Measurements from ENCODE around the gene STKLD1. TPM values are rescaled to one million over a fixed set of nuclear protein-coding genes. Genes with fewer than 3 reads are reported as not detected.

Gene STKLD1
- total RNA-seq, 1 experiment from 2014 or later = 3.4 TPM

DNA sequence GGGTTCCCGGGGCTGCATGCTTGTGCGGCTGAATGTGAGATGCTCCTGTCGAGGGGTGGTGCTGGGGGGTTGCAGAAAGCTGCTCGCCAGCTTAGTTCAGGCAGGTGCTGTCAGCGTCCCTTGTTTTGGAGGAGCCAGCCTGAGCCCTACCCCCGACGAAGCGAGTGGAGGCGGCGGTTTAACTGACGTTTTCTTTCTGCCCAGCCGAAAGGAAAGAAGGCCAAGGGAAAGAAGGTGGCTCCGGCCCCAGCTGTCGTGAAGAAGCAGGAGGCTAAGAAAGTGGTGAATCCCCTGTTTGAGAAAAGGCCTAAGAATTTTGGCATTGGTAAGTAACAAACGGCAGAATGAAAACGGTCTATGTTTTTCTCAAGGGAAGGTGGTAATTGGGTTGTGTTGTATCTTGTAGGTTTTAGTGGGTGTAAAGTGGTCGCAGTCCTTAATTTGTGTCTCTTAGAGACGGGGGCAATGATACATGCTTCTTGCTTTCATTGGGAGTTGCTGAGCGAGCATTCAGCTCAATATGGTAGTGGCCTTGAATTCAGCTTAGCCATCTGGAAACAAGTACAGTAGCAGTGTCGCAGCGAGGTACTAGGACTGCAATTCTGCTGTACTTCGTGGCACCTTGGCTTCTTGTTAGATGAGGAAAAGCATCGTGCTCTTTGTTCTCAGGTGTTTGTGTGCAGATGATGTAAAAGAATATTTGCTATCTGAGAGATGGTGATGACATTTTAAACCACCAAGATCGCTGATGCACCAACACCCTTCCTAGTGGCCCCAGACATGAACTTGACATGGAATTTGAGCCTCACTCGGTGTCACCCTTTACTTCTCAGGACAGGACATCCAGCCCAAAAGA lies 27.2 kb upstream of the STKLD1 start:
- POLR2A ChIA-PET = interaction anchor here (1.2 to 1.7 kb wide), 4 partner anchors 8 to 161 kb away, joined by 6 to 19 read pairs (median 14); partner anchors contain the start of genes CACFD1, SURF1 and SURF2
- peaks cover 83% of the 10 kb centered on the region for H3K36me3 Mint-ChIP-seq (ENCODE audit: insufficient read depth, unreplicated experiment)

DNA sequence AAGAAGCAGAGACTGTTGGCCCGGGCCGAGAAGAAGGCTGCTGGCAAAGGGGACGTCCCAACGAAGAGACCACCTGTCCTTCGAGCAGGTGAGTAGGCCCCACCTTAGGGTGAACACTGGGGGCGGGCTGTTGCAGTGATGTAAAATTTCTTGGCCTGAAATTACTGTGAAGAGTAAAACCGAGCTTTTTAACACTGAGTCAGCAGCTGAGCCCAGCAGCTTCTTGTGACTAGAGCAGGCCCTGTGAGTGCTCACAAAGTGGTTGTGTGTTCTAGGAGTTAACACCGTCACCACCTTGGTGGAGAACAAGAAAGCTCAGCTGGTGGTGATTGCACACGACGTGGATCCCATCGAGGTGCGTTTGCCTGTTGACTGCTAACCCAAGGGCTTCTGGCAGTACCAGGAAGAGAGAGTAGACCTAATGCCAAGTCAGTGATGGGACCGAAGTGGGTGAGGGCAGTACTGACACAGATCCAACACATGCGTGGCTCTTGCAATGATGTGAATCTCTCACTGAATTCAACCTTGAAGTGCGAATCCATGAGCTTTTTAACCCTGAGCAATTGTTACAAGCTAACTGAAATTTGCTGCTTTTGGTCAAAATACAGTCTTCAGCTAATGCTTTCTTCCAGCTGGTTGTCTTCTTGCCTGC lies 26.1 kb upstream of the STKLD1 start:
- CTCF ChIA-PET = interaction anchor here (0.5 kb wide), 1 partner anchor 110 kb away, joined by 4 read pairs; the partner anchor contains the start of gene CACFD1
- peaks cover 20% of the 10 kb centered on the region for H3K36me3 ChIP-seq (ENCODE audit: control insufficient read depth, insufficient read depth, low read length)

More for the DNA sequence above, 27.2 kb upstream of the STKLD1 start:
- H3K9me3 Mint-ChIP-seq (ENCODE audit: unreplicated experiment) = no peaks in the 10 kb centered on the region
- Histone ChIP-seq H3K36me3 (ENCODE audit: control insufficient read depth, insufficient read depth, low read length) (peaks cover 20% of the 10 kb centered on the region), H3K4me1 (peaks cover 10% of the 10 kb centered on the region), H3K4me3 (ENCODE audit: low read depth, low read length) (peak overlapping the region; percentile 85), H3K27me3 (replicated peaks; ENCODE audit: control insufficient read depth, insufficient read depth, low read length) (no peaks in the 10 kb centered on the region), H3K9me3 (no peaks in the 10 kb centered on the region)
- peaks cover 13% of the 10 kb centered on the region for H3K4me1 Mint-ChIP-seq (ENCODE audit: low read depth, unreplicated experiment)
- intact Hi-C loops (cut with micrococcal nuclease; ENCODE audit: unreplicated experiment) = no loop called here
- no peak for DNase-seq
- TF ChIP-seq, protein P1, sequence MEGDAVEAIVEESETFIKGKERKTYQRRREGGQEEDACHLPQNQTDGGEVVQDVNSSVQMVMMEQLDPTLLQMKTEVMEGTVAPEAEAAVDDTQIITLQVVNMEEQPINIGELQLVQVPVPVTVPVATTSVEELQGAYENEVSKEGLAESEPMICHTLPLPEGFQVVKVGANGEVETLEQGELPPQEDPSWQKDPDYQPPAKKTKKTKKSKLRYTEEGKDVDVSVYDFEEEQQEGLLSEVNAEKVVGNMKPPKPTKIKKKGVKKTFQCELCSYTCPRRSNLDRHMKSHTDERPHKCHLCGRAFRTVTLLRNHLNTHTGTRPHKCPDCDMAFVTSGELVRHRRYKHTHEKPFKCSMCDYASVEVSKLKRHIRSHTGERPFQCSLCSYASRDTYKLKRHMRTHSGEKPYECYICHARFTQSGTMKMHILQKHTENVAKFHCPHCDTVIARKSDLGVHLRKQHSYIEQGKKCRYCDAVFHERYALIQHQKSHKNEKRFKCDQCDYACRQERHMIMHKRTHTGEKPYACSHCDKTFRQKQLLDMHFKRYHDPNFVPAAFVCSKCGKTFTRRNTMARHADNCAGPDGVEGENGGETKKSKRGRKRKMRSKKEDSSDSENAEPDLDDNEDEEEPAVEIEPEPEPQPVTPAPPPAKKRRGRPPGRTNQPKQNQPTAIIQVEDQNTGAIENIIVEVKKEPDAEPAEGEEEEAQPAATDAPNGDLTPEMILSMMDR (IDR thresholded peaks at IDR 0.05; ENCODE audit: insufficient read depth in 1 of 2, low read depth in 1 of 2, low read length in 1 of 2, severe bottlenecking in 1 of 2, unreplicated experiment in 1 of 2) = no peak
- peak overlapping the region; percentile 90 for H3K4me3 Mint-ChIP-seq (ENCODE audit: unreplicated experiment)
- peak overlapping the region; percentile 98 for H3K27ac Mint-ChIP-seq (ENCODE audit: unreplicated experiment)
- BruUV-seq (replicated peaks) = TSS peak; percentile 68
- H3K27me3 Mint-ChIP-seq (ENCODE audit: insufficient read depth, unreplicated experiment) = no peaks in the 10 kb centered on the region
- CTCF ChIA-PET = interaction anchor here (0.8 to 1.1 kb wide), 5 partner anchors 8 to 163 kb away, joined by 3 to 9 read pairs (median 7); partner anchors contain the start of genes CACFD1, SLC2A6, SURF1 and SURF2

GRCh38 chr9:133351526-133351907 lies 24.6 kb upstream of the STKLD1 start:
- Histone ChIP-seq H3K4me1 (peaks cover 12% of the 10 kb centered on the region), H3K9me3 (no peaks in the 10 kb centered on the region), H3K36me3 (ENCODE audit: control insufficient read depth, insufficient read depth, low read length) (peaks cover 16% of the 10 kb centered on the region), H3K4me3 (ENCODE audit: low read depth, low read length) (no peak overlapping the region), H3K27me3 (replicated peaks; ENCODE audit: control insufficient read depth, insufficient read depth, low read length) (no peaks in the 10 kb centered on the region)
- CTCF ChIA-PET = no interaction called here
- TF ChIP-seq, protein P1 (IDR thresholded peaks at IDR 0.05; ENCODE audit: insufficient read depth in 1 of 2, low read depth in 1 of 2, low read length in 1 of 2, severe bottlenecking in 1 of 2, unreplicated experiment in 1 of 2) = no peak
- no TSS peak for BruUV-seq (replicated peaks)
- DNase-seq = no peak
- Mint-ChIP-seq H3K27ac (ENCODE audit: unreplicated experiment) (no peak overlapping the region), H3K4me3 (ENCODE audit: unreplicated experiment) (no peak overlapping the region), H3K27me3 (ENCODE audit: insufficient read depth, unreplicated experiment) (no peaks in the 10 kb centered on the region), H3K9me3 (ENCODE audit: unreplicated experiment) (no peaks in the 10 kb centered on the region), H3K4me1 (ENCODE audit: low read depth, unreplicated experiment) (peaks cover 8% of the 10 kb centered on the region), H3K36me3 (ENCODE audit: insufficient read depth, unreplicated experiment) (peaks cover 90% of the 10 kb centered on the region)
- intact Hi-C loops (cut with micrococcal nuclease; ENCODE audit: unreplicated experiment) = no loop called here
- POLR2A ChIA-PET = interaction anchor here (0.6 to 1.1 kb wide), 2 partner anchors 14 to 706 kb away, joined by 4 to 5 read pairs; no protein-coding TSS in a partner anchor

More for the DNA sequence above, 26.1 kb upstream of the STKLD1 start:
- Histone ChIP-seq H3K4me1 (peaks cover 12% of the 10 kb centered on the region), H3K9me3 (no peaks in the 10 kb centered on the region), H3K27me3 (replicated peaks; ENCODE audit: control insufficient read depth, insufficient read depth, low read length) (no peaks in the 10 kb centered on the region), H3K4me3 (ENCODE audit: low read depth, low read length) (no peak overlapping the region)
- intact Hi-C loops (cut with micrococcal nuclease; ENCODE audit: unreplicated experiment) = no loop called here
- Mint-ChIP-seq H3K27ac (ENCODE audit: unreplicated experiment) (no peak overlapping the region), H3K4me3 (ENCODE audit: unreplicated experiment) (peak overlapping the region; percentile 90), H3K36me3 (ENCODE audit: insufficient read depth, unreplicated experiment) (peaks cover 89% of the 10 kb centered on the region), H3K4me1 (ENCODE audit: low read depth, unreplicated experiment) (peaks cover 13% of the 10 kb centered on the region), H3K9me3 (ENCODE audit: unreplicated experiment) (no peaks in the 10 kb centered on the region), H3K27me3 (ENCODE audit: insufficient read depth, unreplicated experiment) (no peaks in the 10 kb centered on the region)
- POLR2A ChIA-PET = no interaction called here
- DNase-seq = no peak
- TF ChIP-seq, protein P1 (IDR thresholded peaks at IDR 0.05; ENCODE audit: insufficient read depth in 1 of 2, low read depth in 1 of 2, low read length in 1 of 2, severe bottlenecking in 1 of 2, unreplicated experiment in 1 of 2) = no peak
- BruUV-seq (replicated peaks) = no TSS peak
